Measurements from ENCODE around the gene PAX5.

DNA sequence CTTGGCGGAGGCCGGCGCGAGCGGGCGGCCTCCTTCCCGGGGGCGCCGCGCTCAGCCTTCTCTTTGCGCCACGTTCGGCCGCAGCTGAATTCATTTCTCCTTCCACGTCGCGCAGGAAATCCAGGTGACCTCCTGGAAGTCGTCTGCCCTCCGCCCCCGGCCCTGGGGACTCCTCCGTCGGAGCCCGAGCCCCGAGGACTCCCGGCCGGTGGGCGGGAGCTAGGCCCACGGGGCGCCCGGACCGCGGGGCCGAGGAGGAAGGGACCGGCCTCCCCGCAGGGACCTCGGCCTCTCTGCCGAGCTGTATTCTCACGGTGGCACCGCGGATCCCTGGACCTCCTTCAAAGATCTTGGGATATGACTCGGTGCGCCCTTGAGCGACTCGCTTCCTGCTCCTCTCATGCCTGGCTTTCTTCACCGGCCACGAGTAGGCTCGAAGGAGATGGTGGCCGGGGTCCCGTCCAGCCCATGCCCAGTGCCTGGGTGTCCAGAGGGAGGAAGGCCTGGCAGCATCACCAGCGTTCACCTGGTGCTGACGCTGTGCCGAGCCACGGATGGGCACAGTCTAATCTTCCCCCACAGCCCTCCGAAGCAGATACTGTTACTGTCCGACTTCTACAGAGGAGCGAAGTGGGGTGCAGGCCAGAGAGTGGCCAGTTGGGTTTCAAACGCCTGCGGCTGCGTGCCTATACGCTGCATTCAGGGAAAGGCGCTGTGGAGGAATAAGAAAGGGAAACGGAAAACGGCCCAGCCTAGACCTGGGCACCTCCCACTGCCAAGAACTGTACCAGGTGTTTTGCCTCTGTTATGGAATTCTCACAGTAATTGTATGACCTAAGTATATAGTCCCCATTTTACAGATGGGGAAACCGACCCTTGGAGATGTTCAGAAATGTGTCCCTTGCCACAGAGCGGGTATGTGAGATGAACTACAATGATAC is 47.3 kb downstream of the PAX5 start:
- TF ChIP-seq CTCF (conservative IDR thresholded peaks at IDR 0.05; ENCODE audit: low read length) (no peak), EZH2phosphoT487 (IDR thresholded peaks at IDR 0.05; ENCODE audit: borderline replicate concordance, low read depth, low read length) (no peak)
